PC-3 (cell line): Measurements from ENCODE around the gene ZNF554. TPM values are rescaled to one million over a fixed set of nuclear protein-coding genes. Genes with fewer than 3 reads are reported as not detected.

Source experiments
- ATAC-seq: fragments of 200-7000 bp; cut with Tn5 transposase; 2 replicates; pipeline ENCODE4 v1.9.1; 2020; ENCODE audit warnings: mild to moderate bottlenecking, moderate library complexity
- BruUV-seq: library from RNA; stranded (reverse); fragments of 400-500 nt; replicated peaks from 2 replicates; lab custom pipeline; 2021; lab: Mats Ljungman, UMichigan
- CTCF ChIA-PET: fragments of 300-600 bp; sonication (Branson Sonifier 250); formaldehyde crosslinking; loops from one replicate; lab custom pipeline; 2022; ENCODE audit warnings: antibody characterized with exemption; lab: Charles Lee
- POLR2A ChIA-PET: fragments of 300-600 bp; sonication (Branson Sonifier 250); formaldehyde crosslinking; loops from one replicate; lab custom pipeline; 2022; ENCODE audit warnings: antibody characterized with exemption; ENCODE audit not compliant: unreplicated experiment; lab: Charles Lee
- DNase-seq: peaks from one replicate; pipeline ENCODE4 v3.0.0-alpha.2; 2015
- H2AFZ ChIP-seq: fragments of 300-600 bp; sonication (generic); 2 replicates; pipeline ENCODE4 v1.6.0; 2016; ENCODE audit warnings: antibody characterized with exemption, low read length
- H3F3A ChIP-seq: fragments of 300-600 bp; sonication (generic); one replicate; pipeline ENCODE4 v1.6.0; 2017; ENCODE audit warnings: antibody characterized with exemption, low read length, control low read depth, mild to moderate bottlenecking; ENCODE audit not compliant: unreplicated experiment
- H3K27ac ChIP-seq: fragments of 300-600 bp; sonication (generic); 2 replicates; pipeline ENCODE4 v1.5.1; 2016; ENCODE audit warnings: mild to moderate bottlenecking, low read length
- H3K27me3 ChIP-seq: fragments of 300-600 bp; sonication (generic); 2 replicates; pipeline ENCODE4 v1.6.1; 2016; ENCODE audit warnings: low read length, mixed read lengths
- H3K36me3 ChIP-seq: fragments of 300-600 bp; sonication (generic); 2 replicates; pipeline ENCODE4 v1.6.1; 2016; ENCODE audit warnings: low read depth, mixed run types, low read length, mixed read lengths
- H3K4me1 ChIP-seq: fragments of 300-600 bp; sonication (generic); 2 replicates; pipeline ENCODE4 v1.5.1; 2016; ENCODE audit warnings: low read length; ENCODE audit not compliant: insufficient read depth
- H3K4me2 ChIP-seq: fragments of 300-600 bp; sonication (generic); 2 replicates; pipeline ENCODE4 v1.6.0; 2016; ENCODE audit warnings: low read length
- H3K4me3 ChIP-seq: fragments of 300-600 bp; sonication (generic); 2 replicates; pipeline ENCODE4 v1.5.1; 2016; ENCODE audit warnings: mild to moderate bottlenecking, low read length, mixed read lengths
- H3K79me2 ChIP-seq: fragments of 300-600 bp; sonication (generic); 2 replicates; pipeline ENCODE4 v1.6.1; 2017; ENCODE audit warnings: low read length, mixed read lengths
- H3K9ac ChIP-seq: fragments of 300-600 bp; sonication (generic); 2 replicates; pipeline ENCODE4 v1.6.0; 2016; ENCODE audit warnings: mild to moderate bottlenecking, low read length
- H3K9me2 ChIP-seq: fragments of 300-600 bp; sonication (generic); replicated peaks from 2 replicates; pipeline ENCODE4 v1.6.1; 2016; ENCODE audit warnings: mixed run types, low read length, mixed read lengths
- H3K9me3 ChIP-seq: fragments of 300-600 bp; sonication (generic); 2 replicates; pipeline ENCODE4 v1.6.1; 2016; ENCODE audit warnings: low read length, mixed read lengths
- H4K20me1 ChIP-seq: fragments of 300-600 bp; sonication (generic); 2 replicates; pipeline ENCODE4 v1.6.1; 2016; ENCODE audit warnings: low read length, mixed read lengths
- EZH2 ChIP-seq: fragments of 300-600 bp; sonication (generic); IDR thresholded peaks from one replicate; pipeline ENCODE4 v1.6.1; 2017; ENCODE audit warnings: antibody characterized with exemption, mild to moderate bottlenecking, low read length; ENCODE audit not compliant: unreplicated experiment
- EZH2phosphoT487 ChIP-seq: fragments of 300-600 bp; sonication (generic); IDR thresholded peaks from 2 replicates; pipeline ENCODE4 v1.6.1; 2018; ENCODE audit warnings: mild to moderate bottlenecking, antibody characterized with exemption, low read length, borderline replicate concordance
- intact Hi-C: fragments of 100-400 bp; cut with micrococcal nuclease; formaldehyde crosslinking; loops from 2 replicates; pipeline ENCODE4 v1.9.0; 2023
- total RNA-seq: library from RNA; depleted of rRNA; stranded (reverse); fragments of >200 nt; gene quantifications from 2 replicates; pipeline ENCODE4 v1.2.3, GENCODE V29; 2014; rRNA removed
- TF ChIP-seq, protein P1 (sequence below): fragments of 300-600 bp; sonication (generic); conservative IDR thresholded peaks from 2 replicates; pipeline ENCODE4 v1.5.1; 2017; ENCODE audit warnings: antibody characterized with exemption, low read depth, mild to moderate bottlenecking, low read length

Gene ZNF554
- total RNA-seq, 1 experiment from 2014 or later: 2.3 TPM

DNA sequence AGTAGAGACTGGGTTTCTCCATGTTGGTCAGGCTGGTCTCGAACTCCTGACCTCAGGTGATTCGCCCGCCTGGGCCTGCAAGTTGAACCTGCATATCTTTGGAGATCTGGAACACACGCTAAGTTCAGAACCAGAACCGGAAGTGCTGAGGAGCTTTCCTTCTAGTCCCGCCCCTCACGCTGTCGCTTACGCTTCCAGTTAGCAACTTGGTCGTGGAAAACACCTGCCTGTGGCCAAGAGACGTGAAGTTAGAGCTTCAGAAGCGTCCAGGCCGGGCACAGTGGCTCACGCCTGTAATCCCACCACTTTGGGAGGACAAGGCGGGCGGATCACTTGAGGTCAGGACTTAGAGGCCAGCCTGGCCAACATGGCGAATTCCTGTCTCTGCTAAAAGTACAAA lies 66.1 kb downstream of the ZNF554 start:
- Histone ChIP-seq H3K27me3 (no peaks in the 10 kb centered on the region), H3K9me3 (no peaks in the 10 kb centered on the region), H4K20me1 (no peaks in the 10 kb centered on the region), H3K27ac (no peak overlapping the region), H3K9me2 (no peaks in the 10 kb centered on the region), H3F3A (no peaks in the 10 kb centered on the region), H3K9ac (no peak overlapping the region), H2AFZ (no peak overlapping the region), H3K4me2 (no peak overlapping the region), H3K36me3 (no peaks in the 10 kb centered on the region), H3K79me2 (no peaks in the 10 kb centered on the region), H3K4me1 (peaks cover 5% of the 10 kb centered on the region; the same call in 1 of the 2 replicates), H3K4me3 (no peak overlapping the region)
- CTCF ChIA-PET: no interaction called here
- POLR2A ChIA-PET: no interaction called here
- ATAC-seq: no peak
- no TSS peak for BruUV-seq
- no peak for DNase-seq
- no peak for TF ChIP-seq EZH2
- TF ChIP-seq, protein P1, sequence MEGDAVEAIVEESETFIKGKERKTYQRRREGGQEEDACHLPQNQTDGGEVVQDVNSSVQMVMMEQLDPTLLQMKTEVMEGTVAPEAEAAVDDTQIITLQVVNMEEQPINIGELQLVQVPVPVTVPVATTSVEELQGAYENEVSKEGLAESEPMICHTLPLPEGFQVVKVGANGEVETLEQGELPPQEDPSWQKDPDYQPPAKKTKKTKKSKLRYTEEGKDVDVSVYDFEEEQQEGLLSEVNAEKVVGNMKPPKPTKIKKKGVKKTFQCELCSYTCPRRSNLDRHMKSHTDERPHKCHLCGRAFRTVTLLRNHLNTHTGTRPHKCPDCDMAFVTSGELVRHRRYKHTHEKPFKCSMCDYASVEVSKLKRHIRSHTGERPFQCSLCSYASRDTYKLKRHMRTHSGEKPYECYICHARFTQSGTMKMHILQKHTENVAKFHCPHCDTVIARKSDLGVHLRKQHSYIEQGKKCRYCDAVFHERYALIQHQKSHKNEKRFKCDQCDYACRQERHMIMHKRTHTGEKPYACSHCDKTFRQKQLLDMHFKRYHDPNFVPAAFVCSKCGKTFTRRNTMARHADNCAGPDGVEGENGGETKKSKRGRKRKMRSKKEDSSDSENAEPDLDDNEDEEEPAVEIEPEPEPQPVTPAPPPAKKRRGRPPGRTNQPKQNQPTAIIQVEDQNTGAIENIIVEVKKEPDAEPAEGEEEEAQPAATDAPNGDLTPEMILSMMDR: no peak
- no peak for TF ChIP-seq EZH2phosphoT487
- intact Hi-C loops: loop anchor here (2.0 kb wide), 1 partner anchor 65 kb away; no protein-coding TSS in a partner anchor

Other genes starting within 250 kb of the ZNF554 start
- 1.1 and 1.2 TPM in 2 replicates for gene GNG7, start 117.2 kb upstream of the ZNF554 start, total RNA-seq
- gene DIRAS1, start 98.5 kb upstream of the ZNF554 start, total RNA-seq: 1.7 and 2.0 TPM in 2 replicates
- 87.4 and 92.4 TPM in 2 replicates for gene SLC39A3, start 79.9 kb upstream of the ZNF554 start, total RNA-seq
- 78.6 and 89.6 TPM in 2 replicates for gene SGTA, start 36.6 kb upstream of the ZNF554 start, total RNA-seq
- 221 and 270 TPM in 2 replicates for gene THOP1, start 34.4 kb upstream of the ZNF554 start, total RNA-seq
- gene ZNF555, start 21.6 kb downstream of the ZNF554 start, total RNA-seq: 0.75 and 0.84 TPM in 2 replicates
- gene ZNF556, start 47.5 kb downstream of the ZNF554 start, total RNA-seq: 0.04 TPM in 1 of 2 replicates, not detected in the other
- 1.6 and 3.3 TPM in 2 replicates for gene ZNF57, start 81.1 kb downstream of the ZNF554 start, total RNA-seq
- gene ZNF77, start 125.1 kb downstream of the ZNF554 start, total RNA-seq: 2.1 and 5.1 TPM in 2 replicates
- 1.9 and 4.1 TPM in 2 replicates for gene TLE6, start 157.7 kb downstream of the ZNF554 start, total RNA-seq
- 7.7 and 10.0 TPM in 2 replicates for gene TLE2, start 209.4 kb downstream of the ZNF554 start, total RNA-seq
- 351 and 407 TPM in 2 replicates for gene TLE5, start 242.6 kb downstream of the ZNF554 start, total RNA-seq